Loucy (cell line): ENCODE results near the gene IGFLR1.

ENCODE experiments used
- H2AFZ ChIP-seq: fragments of 200-600 bp; sonication (generic); 2 replicates; pipeline ENCODE4 v1.6.0; 2016; ENCODE audit warnings: antibody characterized with exemption, mild to moderate bottlenecking, low read length, moderate library complexity
- H3F3A ChIP-seq: fragments of 200-600 bp; 2 replicates; pipeline ENCODE4 v1.6.0; 2016; ENCODE audit warnings: antibody characterized with exemption, low read depth, mild to moderate bottlenecking
- H3K27me3 ChIP-seq: fragments of 200-600 bp; sonication (generic); 2 replicates; pipeline ENCODE4 v1.6.1; 2014; ENCODE audit warnings: low read length, mild to moderate bottlenecking; ENCODE audit not compliant: insufficient read depth, poor library complexity, severe bottlenecking
- H3K36me3 ChIP-seq: fragments of 200-600 bp; sonication (generic); 2 replicates; pipeline ENCODE4 v1.6.1; 2016; ENCODE audit warnings: low read length; ENCODE audit not compliant: insufficient read depth
- H3K4me1 ChIP-seq: fragments of 200-600 bp; sonication (generic); 2 replicates; pipeline ENCODE4 v1.5.1; 2014; ENCODE audit warnings: low read length, mild to moderate bottlenecking; ENCODE audit not compliant: insufficient read depth, poor library complexity, severe bottlenecking
- H3K4me2 ChIP-seq: fragments of 200-600 bp; sonication (generic); 2 replicates; pipeline ENCODE4 v1.6.0; 2014; ENCODE audit warnings: antibody characterized with exemption, low read length, low read depth, mild to moderate bottlenecking; ENCODE audit not compliant: poor library complexity, severe bottlenecking
- H3K4me3 ChIP-seq: fragments of 200-600 bp; sonication (generic); 2 replicates; pipeline ENCODE4 v1.5.1; 2014; ENCODE audit warnings: low read length, mild to moderate bottlenecking, mixed read lengths; ENCODE audit not compliant: poor library complexity, severe bottlenecking
- H3K79me2 ChIP-seq: fragments of 200-600 bp; sonication (generic); 2 replicates; pipeline ENCODE4 v1.6.1; 2014; ENCODE audit warnings: low read length; ENCODE audit not compliant: insufficient read depth
- H3K9ac ChIP-seq: fragments of 200-600 bp; sonication (generic); 2 replicates; pipeline ENCODE4 v1.6.0; 2014; ENCODE audit warnings: mild to moderate bottlenecking, low read depth, low read length, moderate library complexity; ENCODE audit not compliant: poor library complexity, severe bottlenecking
- H3K9me2 ChIP-seq: fragments of 200-600 bp; sonication (generic); replicated peaks from 2 replicates; pipeline ENCODE4 v1.6.1; 2016; ENCODE audit warnings: low read depth, low read length, mixed read lengths
- H3K9me3 ChIP-seq: fragments of 200-600 bp; sonication (generic); 2 replicates; pipeline ENCODE4 v1.6.1; 2014; ENCODE audit warnings: mild to moderate bottlenecking, antibody characterized with exemption, low read length, low read depth; ENCODE audit not compliant: insufficient read depth
- H4K20me1 ChIP-seq: fragments of 200-600 bp; sonication (generic); 2 replicates; pipeline ENCODE4 v1.6.0; 2014; ENCODE audit warnings: antibody characterized with exemption, low read length, mild to moderate bottlenecking; ENCODE audit not compliant: insufficient read depth, poor library complexity, severe bottlenecking
- EZH2phosphoT487 ChIP-seq: fragments of 200-600 bp; IDR thresholded peaks from 2 replicates; pipeline ENCODE4 v1.6.1; 2018; ENCODE audit warnings: antibody characterized with exemption, mild to moderate bottlenecking, moderate library complexity, borderline replicate concordance
- TF ChIP-seq, protein P1 (sequence below): fragments of 200-600 bp; sonication (generic); conservative IDR thresholded peaks from 2 replicates; pipeline ENCODE4 v1.5.1; 2014; ENCODE audit warnings: mild to moderate bottlenecking, antibody characterized with exemption, low read length

Gene IGFLR1

DNA sequence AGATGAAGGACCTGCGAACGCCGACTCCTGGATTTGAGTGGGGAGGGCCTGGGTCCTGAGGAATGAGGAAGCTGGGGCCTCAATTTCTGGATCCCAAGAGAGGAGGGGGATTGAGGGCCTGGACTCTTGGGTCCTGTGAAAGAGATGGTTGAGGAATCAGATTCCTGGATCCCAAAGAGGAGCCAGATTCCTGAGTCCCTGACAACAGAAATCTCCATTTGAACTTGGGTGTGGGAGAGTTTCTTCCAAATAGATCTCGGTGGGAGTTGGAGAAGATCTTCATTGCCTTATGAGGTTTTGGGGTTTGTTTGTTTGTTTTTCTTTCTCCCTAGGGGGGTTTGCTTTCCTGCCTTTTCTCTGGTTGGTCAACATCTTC, 3.8 kb upstream of the IGFLR1 start:
- H3K9me3 ChIP-seq, result no peaks in the 10 kb centered on the region
- no peaks in the 10 kb centered on the region for H4K20me1 ChIP-seq
- H2AFZ ChIP-seq, result peak overlapping the region; percentile 53; the same call in 1 of the 2 replicates
- peak overlapping the region; percentile 85 for H3K4me3 ChIP-seq
- H3K36me3 ChIP-seq, result no peaks in the 10 kb centered on the region
- H3K9me2 ChIP-seq, result no peaks in the 10 kb centered on the region
- H3K4me2 ChIP-seq, result peak overlapping the region; percentile 93
- H3K79me2 ChIP-seq, result peaks cover 22% of the 10 kb centered on the region
- no peaks in the 10 kb centered on the region for H3K27me3 ChIP-seq
- H3F3A ChIP-seq, result no peaks in the 10 kb centered on the region
- TF ChIP-seq, protein P1, sequence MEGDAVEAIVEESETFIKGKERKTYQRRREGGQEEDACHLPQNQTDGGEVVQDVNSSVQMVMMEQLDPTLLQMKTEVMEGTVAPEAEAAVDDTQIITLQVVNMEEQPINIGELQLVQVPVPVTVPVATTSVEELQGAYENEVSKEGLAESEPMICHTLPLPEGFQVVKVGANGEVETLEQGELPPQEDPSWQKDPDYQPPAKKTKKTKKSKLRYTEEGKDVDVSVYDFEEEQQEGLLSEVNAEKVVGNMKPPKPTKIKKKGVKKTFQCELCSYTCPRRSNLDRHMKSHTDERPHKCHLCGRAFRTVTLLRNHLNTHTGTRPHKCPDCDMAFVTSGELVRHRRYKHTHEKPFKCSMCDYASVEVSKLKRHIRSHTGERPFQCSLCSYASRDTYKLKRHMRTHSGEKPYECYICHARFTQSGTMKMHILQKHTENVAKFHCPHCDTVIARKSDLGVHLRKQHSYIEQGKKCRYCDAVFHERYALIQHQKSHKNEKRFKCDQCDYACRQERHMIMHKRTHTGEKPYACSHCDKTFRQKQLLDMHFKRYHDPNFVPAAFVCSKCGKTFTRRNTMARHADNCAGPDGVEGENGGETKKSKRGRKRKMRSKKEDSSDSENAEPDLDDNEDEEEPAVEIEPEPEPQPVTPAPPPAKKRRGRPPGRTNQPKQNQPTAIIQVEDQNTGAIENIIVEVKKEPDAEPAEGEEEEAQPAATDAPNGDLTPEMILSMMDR, result no peak
- TF ChIP-seq EZH2phosphoT487, result no peak
- peak overlapping the region; percentile 86 for H3K9ac ChIP-seq
- H3K4me1 ChIP-seq, result peaks cover 30% of the 10 kb centered on the region

DNA sequence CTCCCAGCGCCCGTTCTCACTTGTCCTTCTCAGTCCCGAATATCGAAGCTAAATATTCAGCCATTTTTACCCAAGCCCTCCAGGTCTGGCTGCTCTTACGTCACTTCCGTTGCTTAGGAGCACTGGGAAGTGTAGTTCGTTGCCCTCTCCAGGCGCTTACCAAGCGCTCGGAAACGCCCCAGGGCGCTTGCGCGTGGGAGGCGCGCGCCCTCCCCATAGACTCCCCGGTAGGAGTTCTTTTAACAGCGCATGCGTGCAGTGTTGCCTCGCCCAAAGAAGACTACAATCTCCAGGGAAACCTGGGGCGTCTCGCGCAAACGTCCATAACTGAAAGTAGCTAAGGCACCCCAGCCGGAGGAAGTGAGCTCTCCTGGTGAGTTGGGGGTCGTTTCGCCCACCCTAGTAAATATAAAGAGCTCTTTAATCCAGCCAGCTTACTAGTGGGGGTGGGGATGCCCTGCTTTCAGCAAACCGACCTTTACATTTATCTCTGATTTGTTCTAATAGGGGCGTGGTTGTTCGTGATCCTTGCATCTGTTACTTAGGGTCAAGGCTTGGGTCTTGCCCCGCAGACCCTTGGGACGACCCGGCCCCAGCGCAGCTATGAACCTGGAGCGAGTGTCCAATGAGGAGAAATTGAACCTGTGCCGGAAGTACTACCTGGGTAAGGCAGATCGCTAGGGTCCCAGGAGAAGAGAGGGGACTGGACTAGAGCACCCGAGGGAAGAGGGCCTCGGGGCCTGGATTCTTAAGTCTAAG, 3.3 kb upstream of the IGFLR1 start, which contains the start of the genes PSENEN and U2AF1L4:
Gene PSENEN, plus strand, starts transcription at position 324 of the 759 bp plus-strand sequence. Its CDS starts 280 bp downstream, at position 604.
Gene U2AF1L4, minus strand, starts transcription at position 91 of the 759 bp plus-strand sequence. Its CDS starts 27 bp downstream, at position 64.
- no peaks in the 10 kb centered on the region for H4K20me1 ChIP-seq
- H3K4me2 ChIP-seq, result peak within 1 kb of the TSS; percentile 93
- H3K4me1 ChIP-seq, result peaks cover 30% of the 10 kb centered on the region
- H3K27me3 ChIP-seq, result no peaks in the 10 kb centered on the region
- peaks cover 22% of the 10 kb centered on the region for H3K79me2 ChIP-seq
- no peaks in the 10 kb centered on the region for H3F3A ChIP-seq
- peak within 1 kb of the TSS; percentile 92 for H3K9ac ChIP-seq
- H3K36me3 ChIP-seq, result no peaks in the 10 kb centered on the region
- no peaks in the 10 kb centered on the region for H3K9me3 ChIP-seq
- TF ChIP-seq, protein P1, result no peak
- no peak for TF ChIP-seq EZH2phosphoT487
- peak within 1 kb of the TSS; percentile 69 for H2AFZ ChIP-seq
- H3K9me2 ChIP-seq, result no peaks in the 10 kb centered on the region
- H3K4me3 ChIP-seq, result peak within 1 kb of the TSS; percentile 85

DNA sequence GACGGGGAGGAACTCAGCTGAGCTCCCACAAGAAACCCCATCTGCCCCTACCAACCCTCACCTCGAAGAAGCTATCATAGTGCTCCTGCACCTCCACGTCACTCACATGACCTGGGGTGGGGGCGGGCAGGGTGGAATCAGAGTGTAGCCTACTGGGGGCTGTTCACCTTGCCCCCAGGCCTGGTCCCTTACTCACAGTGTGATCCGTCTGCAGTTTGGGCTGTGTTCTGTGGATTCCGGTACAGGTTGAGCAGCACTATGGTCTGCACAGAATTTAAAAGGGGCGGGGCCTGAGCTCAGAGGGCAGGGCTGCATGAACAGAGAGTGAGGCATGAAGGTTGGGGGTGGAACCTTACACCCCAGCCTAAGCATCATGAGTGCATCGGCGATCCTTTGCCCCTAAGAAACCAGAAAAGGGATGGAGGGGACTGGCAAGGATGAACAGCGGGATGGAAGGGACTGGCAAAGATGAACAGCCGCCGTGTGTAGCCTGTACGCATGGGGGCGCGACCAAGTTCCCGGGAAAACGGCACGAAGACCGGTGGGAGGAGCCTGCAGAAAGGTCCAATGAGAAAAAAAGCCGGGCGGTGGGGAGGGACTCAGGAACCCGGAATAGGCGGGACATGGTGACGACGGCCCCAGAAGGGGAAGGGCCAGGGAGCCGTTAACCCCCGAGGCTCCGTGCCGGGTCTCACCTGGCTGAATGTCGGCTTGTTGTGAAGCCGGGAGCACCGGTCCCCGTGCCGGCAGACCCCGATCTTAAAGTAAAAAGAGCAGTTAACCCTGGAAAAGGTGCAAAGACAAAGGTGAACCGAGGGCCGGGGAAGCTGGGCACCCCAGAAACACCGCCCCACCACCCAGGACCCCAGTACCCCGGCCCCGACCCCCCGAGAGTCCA, 2.4 kb upstream of the IGFLR1 start:
- H3K36me3 ChIP-seq, result no peaks in the 10 kb centered on the region
- H3K9me2 ChIP-seq, result no peaks in the 10 kb centered on the region
- H3K4me3 ChIP-seq, result peak overlapping the region; percentile 85
- H3K9ac ChIP-seq, result peak overlapping the region; percentile 92
- peak overlapping the region; percentile 69 for H2AFZ ChIP-seq
- no peaks in the 10 kb centered on the region for H3K27me3 ChIP-seq
- H3K4me1 ChIP-seq, result peaks cover 24% of the 10 kb centered on the region
- peaks cover 16% of the 10 kb centered on the region for H3K79me2 ChIP-seq
- H3K9me3 ChIP-seq, result no peaks in the 10 kb centered on the region
- TF ChIP-seq, protein P1, result peak; percentile 48
- no peak for TF ChIP-seq EZH2phosphoT487
- no peaks in the 10 kb centered on the region for H3F3A ChIP-seq
- H4K20me1 ChIP-seq, result no peaks in the 10 kb centered on the region
- peak overlapping the region; percentile 72 for H3K4me2 ChIP-seq
